Lung (tissue), 4 donors: ENCODE measurements around the gene FAM98B. TPM values are rescaled to one million over a fixed set of nuclear protein-coding genes. Genes with fewer than 3 reads are reported as not detected.

Source experiments
- polyA plus RNA-seq, 2 donors: library from polyadenylated mRNA; stranded (reverse); fragments of 200-250 nt; gene quantifications; one replicate each; pipeline ENCODE4 v1.2.1, GENCODE V29; 2013
- total RNA-seq, 2 donors: library from RNA; depleted of rRNA in 1 of 2; stranded (reverse); fragments of >200 nt in 1 of 2; gene quantifications; one replicate each; pipeline ENCODE4 v1.2.1, GENCODE V29; 2014 to 2021
- donor health status: Bipolar disorder and iron deficiency.
- donor health status: healthy.
- donor health status: DM: yes; HTN: yes; CAD: no.

FAM98B gene
- total and polyA plus RNA-seq, 4 donors, result 6.9 to 30.3 (median 9.1) TPM

Other genes starting within 250 kb of the FAM98B start
- 10 to 100 TPM; 49.3 to 61.1 TPM for gene SPRED1, start 201.3 kb upstream of the FAM98B start, total RNA-seq
- gene SPRED1, start 201.3 kb upstream of the FAM98B start, polyA plus RNA-seq, result 10 to 100 TPM in 1 of 2 donors, 1 to 10 TPM in 1; 7.9 to 12.7 TPM
- gene RASGRP1, start 110.7 kb downstream of the FAM98B start, total RNA-seq, result 1 to 10 TPM; 2.5 to 7.5 TPM
- 1 to 10 TPM in 1 of 2 donors, under 1 TPM in 1; 0.81 to 2.6 TPM for gene RASGRP1, start 110.7 kb downstream of the FAM98B start, polyA plus RNA-seq